ENCODE data around the gene CHRM1.
A peak's percentile ranks its signal among the peaks of the same experiment; 100 is the strongest.

CHRM1 gene

DNA sequence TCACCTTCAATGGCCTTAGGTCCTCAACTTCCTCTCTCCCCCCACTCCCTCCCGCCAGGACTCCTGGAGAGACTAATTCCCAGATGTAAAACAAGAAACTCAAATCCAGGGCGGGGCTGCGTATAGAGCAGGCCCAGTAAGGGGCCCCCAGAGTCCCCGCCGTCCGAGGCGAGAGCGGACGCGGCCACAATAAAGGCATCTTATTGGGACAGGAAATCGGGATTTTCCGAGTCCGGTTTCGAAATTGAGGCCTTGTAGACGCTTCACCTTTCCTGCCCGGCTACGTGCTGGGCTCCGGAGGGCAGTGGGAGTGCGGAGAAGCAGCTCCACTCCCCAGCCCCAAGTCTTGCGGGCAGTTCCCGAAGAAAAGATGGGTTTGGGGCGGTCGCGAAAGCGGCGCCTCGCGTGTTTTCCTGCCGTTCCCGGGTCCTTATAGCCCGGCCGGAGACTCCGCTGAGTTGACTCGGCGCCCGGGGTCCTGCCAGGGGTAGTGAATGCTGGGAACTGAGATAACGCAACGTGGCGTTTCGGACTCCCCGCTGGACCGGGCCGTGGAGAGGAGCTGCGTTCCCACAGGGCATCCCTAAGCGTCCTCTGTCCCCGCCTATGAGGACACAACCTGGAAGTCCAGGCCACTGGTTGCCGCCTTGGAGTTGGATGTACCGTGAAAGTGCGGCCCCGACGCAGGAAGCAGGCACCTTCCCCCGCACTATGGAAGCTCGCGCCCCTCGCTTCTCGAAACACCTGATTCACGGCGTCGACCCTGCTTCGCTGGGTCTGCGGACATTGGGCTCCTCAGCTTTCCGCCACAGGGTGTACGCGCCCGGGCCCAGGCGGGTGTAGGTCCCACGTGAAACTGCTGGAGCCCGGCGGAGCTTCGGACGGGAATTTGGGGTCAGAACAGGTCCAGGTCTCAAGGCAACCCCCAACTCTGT is 4.8 kb upstream of the CHRM1 start:
- DNase-seq (ENCODE audit: low spot score) = no peak

DNA sequence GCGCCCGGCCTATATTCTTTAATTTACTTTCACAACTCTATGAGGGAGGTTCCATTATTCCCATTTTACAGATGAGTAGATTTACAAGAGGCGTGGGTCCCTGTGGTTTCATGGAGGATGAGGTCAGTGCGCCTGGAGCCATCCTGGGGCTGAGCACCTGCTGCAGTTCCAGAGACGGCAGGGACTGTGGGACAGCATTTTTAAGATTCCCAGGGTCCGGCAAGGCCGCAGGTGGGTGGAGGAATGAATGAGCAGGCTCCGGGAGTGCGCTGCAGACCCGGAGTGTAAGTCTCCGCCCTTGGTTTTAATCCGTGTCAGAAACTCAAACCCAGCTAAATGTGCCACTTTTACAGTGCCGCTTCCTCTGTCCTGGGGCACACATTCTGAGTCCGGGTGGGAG is 4.1 kb upstream of the CHRM1 start:
- no peak for DNase-seq (ENCODE audit: low spot score)

DNA sequence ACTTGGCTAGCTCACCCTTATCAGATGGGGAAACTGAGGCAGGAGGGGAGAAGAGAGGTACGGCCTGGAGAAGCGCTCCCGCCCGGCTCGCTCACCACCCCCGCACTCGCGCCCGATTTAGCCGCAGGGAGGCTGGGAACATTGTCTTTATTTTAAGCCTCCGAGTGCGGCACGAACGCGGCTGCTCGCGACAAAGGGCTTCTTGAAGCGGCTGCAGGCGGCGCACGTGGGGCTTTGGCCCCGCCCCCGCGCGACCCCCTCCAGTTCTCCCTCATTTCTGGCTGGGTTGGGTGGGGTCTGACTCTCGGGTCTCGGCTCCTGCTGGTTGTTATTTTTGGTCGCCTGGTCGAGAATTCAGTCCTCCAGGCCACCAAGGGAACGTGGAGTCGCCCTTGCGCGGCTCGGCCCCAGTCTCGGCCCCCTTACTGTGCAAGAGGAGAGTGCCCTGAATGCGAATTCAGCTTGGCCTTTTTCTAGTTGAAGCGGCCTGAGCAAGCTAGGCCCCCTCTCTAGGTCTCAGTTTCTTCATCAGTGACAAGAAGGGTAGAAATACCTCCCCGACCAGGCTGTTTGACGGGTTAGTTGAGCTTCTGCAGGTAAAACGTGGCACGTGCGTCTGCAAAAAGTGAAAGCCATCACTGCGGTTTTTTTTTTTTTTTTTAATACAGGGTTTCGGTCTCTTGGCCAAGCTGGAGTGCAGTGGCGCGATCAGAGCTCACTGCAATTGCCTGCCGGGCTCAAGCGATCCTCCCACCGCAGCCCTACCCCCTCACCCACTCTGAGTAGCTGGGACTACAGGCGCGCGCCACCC is 2.6 kb upstream of the CHRM1 start:
- DNase-seq (ENCODE audit: low spot score) = no peak

DNA sequence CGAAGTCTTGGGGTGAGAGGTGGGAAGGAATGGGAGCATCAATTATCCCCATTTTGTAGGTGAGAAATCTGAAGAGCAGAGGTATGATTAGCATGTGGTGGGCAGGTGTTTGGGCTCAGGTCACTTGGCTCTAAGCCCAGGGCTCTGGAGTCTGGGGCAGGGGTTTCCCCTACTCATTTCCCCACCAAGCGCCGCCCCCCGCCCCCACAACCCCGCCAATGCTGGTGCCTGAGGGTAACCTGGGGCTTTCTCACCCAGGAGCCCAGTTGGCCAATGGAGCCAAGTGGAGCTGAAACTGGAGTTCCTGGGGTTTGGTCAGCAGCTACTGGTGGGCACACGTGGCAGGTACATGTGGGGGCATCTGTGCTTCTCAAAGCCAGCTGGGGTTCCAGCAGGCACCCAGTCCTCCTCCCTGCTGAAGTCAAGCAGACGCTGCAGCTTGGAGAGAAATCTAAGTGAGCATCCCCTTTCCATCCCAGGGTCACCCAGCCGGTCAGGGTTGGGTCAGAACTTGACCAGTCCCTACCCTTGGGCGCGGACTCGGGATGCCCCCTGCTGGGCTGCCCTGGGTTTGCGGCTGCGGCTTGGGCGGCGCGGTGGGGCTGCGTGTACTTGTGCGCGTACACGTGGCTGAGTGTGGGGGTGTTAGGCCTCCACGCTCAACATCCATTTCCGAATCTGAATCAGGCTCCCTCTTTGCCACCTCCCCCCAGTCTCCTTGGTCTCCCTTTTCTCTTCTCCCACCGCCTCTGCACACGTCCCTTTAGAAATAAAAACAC is 1.7 kb upstream of the CHRM1 start:
- no peak for DNase-seq (ENCODE audit: low spot score)

DNA sequence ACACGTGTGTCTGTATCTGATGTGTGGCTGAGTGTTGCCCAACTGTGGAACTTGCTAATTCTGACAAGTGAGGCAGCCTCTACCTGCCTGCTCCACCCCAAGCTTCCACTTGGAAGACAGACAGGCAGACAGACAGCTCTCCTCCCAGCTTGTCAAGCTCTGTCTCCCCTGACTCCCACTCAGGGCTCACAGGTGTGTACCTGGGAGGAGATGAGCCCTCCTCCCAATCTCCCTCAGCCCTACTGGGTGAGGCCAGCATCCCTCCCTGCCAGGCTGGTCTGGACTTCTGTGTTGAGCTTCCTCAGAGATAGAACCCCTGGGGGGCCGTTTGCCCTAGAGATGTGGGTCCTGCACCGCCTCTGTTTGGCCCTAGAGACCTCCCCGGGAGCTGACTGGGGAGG is 1.0 kb upstream of the CHRM1 start:
- DNase-seq (ENCODE audit: low spot score) = no peak

DNA sequence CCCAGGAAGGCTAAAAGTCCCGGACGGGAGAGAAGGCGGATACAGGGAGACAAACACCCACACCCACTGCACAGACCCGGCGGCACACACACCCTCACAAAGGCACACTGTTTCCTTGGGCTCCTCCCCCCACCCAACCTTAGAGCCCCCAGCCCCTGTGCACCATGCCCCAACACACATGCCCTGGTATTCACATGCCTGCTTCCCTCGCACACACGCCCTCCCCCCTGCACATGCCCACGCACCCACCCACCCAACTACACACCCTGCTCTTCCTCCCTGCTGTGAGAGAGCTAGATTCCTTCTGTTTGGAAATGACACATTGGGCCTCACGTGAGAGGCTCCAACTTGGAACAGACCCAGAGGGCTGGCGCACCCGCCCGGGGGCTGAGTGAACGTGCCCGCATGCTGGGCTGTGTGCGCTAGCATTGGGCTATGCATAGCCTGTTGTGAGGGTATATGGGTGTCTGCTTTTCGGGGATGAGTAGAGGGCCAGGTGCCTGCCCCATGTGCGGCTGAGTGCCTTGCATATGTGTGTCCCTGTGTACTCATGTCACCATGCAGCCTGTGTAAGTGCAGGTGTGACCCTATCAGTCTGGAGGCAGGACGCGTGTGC is 518 bp upstream of the CHRM1 start:
- no peak for DNase-seq (ENCODE audit: low spot score)

DNA sequence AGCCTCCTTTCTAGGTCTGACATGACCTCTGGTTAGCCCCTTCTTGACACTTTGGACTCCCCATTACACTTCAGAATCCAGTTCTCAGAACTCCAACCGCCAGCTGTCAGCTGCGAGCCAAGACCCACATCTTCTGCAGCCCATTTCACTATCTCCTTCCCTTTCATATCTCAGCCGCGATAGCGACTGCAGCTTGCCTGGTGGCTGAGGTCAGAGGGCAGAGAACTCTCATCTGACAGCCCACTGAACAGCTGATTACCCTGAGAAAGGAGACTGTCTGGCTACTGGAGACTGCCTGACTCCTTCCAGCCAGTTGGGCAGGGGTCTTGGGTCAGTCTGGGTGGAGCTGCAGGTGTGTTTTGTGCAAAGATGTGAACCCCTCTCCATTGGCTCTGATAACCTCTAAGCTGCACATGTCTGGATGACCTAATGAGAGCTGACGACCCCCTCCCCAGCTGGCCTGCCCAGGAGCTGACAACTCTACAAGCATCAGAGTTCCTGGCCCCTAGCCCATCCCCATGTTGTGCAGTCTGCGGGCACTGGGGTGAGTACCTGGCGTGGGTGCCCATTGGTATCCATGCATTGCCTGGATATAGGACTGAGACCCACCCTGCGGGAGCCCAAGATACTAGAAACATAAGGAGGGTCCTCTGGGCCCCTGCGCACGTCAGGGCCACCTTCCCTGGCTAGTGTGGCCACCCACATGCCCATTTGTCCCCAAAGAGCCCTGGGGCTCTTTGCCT is 1.1 kb downstream of the CHRM1 start:
- no peak for DNase-seq (ENCODE audit: low spot score)

DNA sequence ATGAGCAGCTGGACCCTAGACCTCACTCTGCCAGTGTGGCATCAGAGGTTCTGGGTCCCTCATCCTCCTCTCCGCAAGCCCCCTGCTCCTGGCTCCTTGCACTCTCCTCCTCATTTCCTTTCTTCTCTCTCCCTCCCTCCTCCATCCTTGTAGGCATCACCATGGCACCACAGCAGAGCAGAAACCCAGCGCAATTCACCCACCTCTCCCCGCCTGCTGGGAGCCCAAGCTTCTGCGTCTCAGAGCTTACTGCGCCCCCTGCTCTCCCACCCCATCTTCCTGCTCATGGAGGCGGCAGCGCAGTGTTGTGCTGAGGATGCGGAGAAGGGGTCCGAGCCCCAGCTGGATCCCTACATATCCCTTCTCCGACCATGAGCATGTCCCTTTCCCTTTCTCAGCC is 1.7 kb downstream of the CHRM1 start:
- no peak for DNase-seq (ENCODE audit: low spot score)

DNA sequence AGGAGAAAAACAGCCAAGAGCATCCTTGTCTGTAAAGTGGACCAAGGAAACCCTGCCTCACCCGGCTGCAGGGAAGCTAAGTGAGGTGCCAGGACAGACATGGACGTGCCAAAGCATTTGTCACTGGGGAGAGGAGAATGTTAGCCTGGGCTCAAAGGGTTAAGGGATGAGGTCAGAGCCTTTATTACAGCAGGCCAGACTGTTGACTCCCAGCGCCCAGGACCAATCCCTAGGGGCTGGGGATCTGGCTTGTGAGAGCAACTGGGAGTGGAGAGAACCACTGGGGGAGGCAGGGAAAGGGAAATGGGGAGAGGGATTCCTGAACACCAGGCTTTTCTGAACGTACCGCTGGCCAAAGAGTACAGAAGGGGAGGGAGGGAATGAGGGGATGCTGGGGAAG is 2.6 kb downstream of the CHRM1 start:
- no peak for DNase-seq (ENCODE audit: low spot score)

DNA sequence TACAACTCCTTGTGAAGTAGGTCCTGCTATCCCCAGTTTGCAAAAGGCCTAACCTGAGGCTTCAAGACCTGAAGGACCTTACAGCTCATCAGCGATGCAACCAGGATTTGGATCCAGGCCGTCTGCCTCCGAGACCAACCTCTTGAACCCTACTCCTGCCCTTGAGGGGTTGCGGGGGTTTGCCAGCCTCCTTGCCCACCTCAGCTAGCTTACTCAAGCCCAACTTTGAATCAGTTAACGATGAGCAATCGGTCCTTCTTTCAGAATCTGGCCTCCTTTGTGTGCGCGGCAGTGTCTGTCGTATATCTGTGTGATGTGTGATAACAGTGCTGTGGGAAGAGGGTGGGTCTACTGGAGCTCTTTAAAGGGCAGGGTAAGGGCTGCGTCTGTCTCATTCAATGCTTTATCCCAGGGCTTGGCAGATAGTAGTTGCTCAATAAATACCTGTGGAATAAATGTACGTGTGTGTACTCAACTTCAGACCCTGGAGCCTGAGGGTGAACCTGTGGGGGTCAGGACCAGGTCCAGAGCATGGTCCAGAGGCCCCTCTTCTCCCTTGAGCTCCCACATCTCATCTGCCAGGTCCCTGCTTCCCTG is 3.2 kb downstream of the CHRM1 start:
- no peak for DNase-seq (ENCODE audit: low spot score)

DNA sequence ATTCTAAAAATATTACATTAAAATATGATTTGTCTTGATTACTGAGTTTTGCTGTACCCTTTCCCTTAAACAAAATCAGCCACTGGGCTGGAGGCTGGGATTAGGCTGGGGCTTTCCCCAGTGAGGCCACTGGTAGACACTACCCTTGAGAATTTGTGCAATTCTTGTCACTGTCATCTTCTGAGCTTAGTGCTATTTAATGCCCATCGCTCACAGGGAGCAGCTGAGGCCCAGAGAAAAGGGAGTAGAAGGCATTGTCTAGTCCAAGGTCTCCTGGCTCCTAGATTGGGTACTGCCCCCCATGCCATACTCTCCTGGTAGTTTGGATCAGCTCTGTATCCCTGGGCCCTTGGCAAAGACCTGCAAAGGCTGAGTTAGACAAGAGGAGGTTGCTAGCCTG is 6.7 kb downstream of the CHRM1 start:
- DNase-seq (ENCODE audit: low spot score) = no peak

DNA sequence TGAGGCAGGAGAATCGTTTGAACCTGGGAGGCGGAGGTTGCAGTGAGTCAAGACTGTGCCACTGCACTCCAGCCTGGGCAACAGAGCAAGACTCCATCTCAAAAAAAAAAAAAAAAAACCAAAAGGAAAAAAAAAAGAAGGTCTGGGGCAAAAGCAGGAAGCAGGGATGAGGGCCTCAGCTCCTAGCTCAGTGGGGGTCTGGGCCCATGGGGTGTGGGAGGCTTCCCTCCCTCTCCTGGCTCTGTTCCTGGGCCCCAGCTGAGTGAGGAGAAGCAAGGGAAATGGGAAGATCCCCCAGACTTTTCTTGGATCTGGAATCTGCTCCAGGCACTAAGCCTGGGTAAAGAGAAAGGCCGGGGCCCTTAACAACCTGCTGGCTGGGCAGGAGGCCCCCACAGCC is 8.9 kb downstream of the CHRM1 start:
- DNase-seq (ENCODE audit: low spot score) = no peak

DNA sequence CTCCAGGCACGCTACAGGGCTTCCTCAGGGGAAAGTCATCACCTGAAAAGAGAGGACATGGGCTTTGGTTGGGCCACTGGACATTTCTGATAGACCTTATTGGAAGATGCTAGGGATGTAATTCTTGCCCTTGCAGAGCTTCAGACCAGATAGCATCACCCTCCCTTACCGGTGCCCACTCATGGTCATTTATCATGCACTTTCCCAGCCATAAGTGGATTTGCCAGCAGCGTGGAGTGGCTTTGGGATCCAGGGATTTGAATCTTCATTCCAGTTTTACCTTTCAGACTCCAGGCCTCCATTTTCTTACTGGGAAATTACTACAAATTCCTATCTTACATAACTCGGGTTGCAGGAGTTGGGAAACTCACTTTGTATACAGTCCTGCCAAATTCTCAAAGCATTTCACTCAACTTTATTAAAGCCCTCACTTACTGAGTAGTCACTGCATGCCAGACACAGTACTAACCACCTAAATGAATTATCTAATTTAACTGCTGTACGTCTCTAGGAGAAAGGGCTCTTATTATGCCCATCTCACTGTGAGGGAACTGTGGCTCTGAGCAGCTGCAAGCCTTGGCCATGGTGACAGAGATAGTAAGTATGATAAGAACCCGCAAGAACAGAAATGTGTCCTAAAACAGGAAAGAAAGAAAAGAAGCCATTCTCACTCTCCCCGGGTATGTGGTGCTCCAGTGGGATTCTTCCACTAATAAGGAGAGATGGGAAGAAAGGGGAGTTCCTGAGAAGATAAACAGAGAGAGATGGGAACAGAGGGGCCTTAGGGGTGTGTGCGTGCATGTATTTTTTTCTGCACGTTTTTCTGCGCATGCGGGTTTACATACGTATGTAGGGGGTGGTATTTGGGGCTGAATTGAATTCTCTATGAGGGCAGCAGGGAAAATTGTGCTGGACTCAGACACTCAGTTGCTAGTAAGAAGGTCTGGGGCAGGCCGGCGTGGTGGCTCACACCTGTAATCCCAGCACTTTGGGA is 9.7 kb downstream of the CHRM1 start:
- no peak for DNase-seq (ENCODE audit: low spot score)

DNA sequence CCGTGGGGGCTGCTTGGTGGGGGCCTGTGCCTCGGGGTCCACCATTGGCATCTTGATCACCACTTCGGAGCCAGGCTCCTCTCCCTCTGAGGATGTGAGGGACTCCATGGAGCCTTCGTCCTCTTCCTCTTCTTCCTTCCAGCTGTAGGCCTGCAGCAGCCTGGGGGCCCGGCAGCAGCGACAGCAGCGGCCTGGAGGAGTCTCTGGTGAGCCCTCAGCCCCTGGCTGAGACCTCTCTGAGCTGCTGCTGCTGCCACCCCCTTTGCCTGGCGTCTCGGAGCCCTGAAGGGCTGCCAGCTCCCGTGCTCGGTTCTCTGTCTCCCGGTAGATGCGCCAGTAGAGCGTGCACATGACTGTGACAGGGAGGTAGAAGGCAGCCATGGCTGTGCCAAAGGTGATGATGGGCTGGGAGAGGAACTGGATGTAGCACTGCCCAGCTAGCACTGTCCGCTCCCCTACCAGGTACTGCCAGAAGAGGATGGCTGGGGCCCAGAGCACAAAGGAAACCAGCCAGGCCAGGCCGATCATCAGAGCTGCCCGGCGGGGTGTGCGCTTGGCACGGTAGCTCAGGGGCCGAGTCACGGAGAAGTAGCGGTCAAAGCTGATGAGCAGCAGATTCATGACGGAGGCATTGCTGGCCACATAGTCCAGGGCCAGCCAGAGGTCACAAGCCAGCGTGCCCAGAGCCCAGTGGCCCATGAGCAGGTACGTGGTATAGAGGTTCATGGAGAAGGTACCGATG is 10.9 kb downstream of the CHRM1 start:
- DNase-seq (ENCODE audit: low spot score) = no peak

DNA sequence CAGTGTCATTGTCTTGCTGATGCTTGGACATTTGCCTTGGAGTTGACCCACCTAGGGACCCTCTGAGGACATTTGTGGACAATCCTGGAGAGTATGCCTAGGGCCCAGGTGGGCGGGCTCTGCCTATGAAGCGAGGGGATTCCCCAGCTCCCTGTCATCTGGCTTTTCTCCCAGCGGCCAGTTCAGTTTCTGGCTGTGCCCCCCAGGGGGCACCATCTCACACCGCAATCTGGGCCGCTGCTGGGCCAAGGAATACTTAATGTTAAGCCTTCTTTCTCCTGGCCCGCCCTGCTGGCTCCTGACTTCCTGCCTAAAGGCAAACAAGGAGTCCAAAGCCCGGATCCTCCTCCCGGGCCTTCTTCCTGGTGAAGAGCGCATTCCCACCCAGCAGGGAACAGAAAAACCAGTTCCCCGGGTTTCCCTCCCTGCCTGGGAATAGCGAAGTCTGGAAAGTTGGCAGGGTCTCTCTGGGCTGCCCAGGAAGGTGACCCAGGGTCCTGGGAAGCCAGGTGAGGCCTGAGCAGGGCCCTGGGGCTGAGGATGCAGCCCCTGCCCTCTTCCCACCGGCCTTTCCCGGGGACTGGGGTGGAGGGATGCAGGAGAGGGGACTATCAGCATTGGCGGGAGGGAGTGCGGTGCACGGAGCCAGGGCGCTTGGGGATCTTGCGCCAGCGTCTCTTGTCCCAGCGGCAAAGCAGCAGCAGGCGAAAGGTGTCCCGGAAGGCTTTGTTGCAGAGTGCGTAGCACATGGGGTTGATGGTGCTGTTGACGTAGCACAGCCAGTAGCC is 11.9 kb downstream of the CHRM1 start:
- no peak for DNase-seq (ENCODE audit: low spot score)

DNA sequence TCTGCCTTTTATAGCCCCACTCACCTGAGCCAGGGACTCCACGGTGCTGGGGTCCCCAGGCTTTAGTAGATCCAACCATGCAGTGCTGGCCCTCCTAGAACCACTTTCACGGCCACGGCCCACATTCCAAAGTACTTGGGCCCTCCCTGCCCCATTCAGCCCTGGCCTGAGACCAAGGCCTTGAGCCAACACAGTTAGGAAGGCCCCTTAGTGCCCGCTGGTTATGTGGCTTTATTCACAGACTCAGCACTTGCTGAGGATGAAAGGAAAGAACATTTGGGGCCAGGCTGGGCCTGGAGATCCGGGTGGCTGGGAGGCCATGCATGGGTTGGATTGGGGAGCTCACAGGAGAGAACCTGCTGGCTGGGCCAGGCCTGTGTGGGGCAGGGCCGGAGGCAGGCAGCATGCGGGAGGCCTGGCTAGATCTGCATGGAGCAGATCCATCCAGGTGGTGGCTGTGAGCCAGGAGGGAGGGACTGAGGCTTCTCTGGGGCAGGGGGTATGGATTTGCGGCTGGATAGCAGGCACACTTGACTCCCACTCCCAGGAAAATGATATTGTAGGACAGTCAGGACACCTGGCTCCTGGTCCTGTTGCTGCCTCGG is 12.6 kb downstream of the CHRM1 start:
- DNase-seq (ENCODE audit: low spot score) = no peak

DNA sequence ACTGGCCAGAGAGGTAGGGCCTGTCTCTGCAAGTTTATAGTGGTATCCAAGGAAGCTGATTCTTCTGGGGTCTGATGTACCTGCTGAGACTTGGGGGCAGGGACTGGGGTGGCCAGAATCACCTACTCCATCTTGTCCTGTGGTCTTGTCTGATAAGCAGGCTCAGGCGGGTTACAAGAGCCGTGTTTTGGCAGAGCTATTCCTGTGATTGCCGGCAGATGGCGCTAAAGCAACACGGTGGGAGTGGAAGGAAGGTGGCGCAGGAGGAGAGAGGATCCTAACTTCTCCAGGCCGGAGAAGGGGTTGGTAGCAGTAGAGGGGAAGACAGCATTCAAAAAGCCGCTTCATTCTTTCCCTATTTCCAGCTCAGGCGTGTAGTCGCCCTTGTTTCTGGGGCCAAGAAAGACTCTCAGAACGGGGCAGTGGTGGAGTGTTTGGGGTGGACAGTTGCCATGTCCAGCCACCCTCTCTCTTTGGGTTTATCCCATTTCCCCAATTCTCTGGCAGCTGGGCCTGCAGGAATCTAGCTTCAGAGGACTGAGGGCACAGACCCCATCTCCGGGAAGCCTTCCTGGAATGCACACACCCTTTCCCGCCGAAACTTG is 15.1 kb downstream of the CHRM1 start:
- DNase-seq (ENCODE audit: low spot score) = peak; percentile 73

All from CD4-positive, alpha-beta T cell treated with Interleukin-6 at 100 ng/mL for 8 hours (primary cell).